ENCODE measurements around the gene DNAJB4.
A peak's percentile ranks its signal among the peaks of the same experiment; 100 is the strongest.

DNAJB4 gene

DNA sequence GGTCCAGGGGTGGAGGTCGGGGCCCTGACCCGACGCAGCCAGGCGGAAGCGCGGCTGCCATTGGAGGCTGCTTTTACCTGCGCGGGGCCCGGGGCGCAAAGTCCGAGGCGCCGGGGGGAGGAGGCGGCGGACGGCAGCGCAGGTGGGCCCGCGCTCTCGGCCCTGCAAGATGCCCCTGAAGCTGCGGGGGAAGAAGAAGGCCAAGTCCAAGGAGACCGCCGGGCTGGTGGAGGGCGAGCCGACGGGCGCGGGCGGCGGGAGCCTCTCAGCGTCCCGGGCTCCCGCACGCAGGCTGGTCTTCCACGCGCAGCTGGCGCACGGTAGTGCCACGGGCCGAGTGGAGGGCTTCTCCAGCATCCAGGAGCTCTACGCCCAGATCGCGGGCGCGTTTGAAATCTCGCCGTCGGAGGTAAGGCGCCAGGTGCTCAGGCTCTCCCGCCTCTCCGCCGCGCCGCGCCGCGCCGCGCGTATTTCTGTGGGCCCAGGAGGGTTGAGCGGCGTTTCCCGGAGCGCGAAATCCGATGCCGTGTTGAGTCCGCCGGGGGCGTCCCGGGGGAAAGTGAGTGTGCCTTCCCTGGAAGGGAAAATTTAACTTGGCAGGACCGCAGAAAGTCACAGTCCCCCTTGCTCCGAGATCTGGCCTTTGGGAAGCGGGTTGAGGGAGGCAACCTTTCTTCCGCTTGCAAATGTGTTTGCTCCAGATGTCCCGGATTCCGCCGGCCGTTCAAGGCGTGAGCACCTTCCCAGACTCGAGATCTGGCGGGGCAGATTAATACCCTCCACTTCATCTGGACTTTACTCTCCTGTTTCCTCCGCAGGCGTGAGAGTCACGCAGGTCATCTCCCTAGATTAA lies 41.4 kb downstream of the DNAJB4 start, which contains the start of gene GIPC2:
Gene GIPC2, plus strand, starts transcription at position 41 of the 853 bp plus-strand sequence. Its CDS starts 129 bp downstream, at position 170.
- H3K4me3 ChIP-seq (ENCODE audit: low read depth, low read length), result peak within 1 kb of the TSS; percentile 57
- TF ChIP-seq, protein P1, sequence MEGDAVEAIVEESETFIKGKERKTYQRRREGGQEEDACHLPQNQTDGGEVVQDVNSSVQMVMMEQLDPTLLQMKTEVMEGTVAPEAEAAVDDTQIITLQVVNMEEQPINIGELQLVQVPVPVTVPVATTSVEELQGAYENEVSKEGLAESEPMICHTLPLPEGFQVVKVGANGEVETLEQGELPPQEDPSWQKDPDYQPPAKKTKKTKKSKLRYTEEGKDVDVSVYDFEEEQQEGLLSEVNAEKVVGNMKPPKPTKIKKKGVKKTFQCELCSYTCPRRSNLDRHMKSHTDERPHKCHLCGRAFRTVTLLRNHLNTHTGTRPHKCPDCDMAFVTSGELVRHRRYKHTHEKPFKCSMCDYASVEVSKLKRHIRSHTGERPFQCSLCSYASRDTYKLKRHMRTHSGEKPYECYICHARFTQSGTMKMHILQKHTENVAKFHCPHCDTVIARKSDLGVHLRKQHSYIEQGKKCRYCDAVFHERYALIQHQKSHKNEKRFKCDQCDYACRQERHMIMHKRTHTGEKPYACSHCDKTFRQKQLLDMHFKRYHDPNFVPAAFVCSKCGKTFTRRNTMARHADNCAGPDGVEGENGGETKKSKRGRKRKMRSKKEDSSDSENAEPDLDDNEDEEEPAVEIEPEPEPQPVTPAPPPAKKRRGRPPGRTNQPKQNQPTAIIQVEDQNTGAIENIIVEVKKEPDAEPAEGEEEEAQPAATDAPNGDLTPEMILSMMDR (IDR thresholded peaks at IDR 0.05; ENCODE audit: low read depth, low read length), result no peak

- H3K4me3 ChIP-seq (ENCODE audit: low read depth, low read length), result no peak overlapping the region
- TF ChIP-seq, protein P1 (IDR thresholded peaks at IDR 0.05; ENCODE audit: low read depth, low read length), result no peak
These were observed 42.4 kb downstream of the DNAJB4 start for GRCh38 chr1:78047106-78047505.

- no peak overlapping the region for H3K4me3 ChIP-seq (ENCODE audit: low read depth, low read length)
- TF ChIP-seq, protein P1 (IDR thresholded peaks at IDR 0.05; ENCODE audit: low read depth, low read length), result no peak
These were observed 42.9 kb downstream of the DNAJB4 start for GRCh38 chr1:78047631-78048030.

GRCh38 chr1:78048446-78048845 lies 43.7 kb downstream of the DNAJB4 start:
- TF ChIP-seq, protein P1 (IDR thresholded peaks at IDR 0.05; ENCODE audit: low read depth, low read length), result no peak
- H3K4me3 ChIP-seq (ENCODE audit: low read depth, low read length), result no peak overlapping the region

DNA sequence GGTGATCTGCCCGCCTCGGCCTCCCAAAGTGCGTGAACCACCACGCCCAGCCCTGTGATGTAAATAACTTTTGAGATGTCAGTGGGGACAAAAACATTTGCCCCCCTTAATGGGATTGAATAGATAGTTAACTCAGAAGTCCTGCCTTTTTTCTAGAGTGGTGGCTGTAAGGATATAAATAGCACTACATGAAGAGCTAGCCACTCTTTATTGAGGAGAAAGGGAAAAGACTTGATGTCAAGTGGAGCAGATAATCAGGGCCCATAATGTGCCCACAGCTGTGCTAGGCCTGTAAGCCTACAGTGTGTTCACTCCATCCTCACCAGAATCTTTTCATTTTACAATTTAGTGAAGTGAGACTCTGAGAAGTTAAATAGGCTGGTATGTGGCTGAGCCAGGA lies 44.7 kb downstream of the DNAJB4 start:
- no peak overlapping the region for H3K4me3 ChIP-seq (ENCODE audit: low read depth, low read length)
- TF ChIP-seq, protein P1 (IDR thresholded peaks at IDR 0.05; ENCODE audit: low read depth, low read length), result no peak

DNA sequence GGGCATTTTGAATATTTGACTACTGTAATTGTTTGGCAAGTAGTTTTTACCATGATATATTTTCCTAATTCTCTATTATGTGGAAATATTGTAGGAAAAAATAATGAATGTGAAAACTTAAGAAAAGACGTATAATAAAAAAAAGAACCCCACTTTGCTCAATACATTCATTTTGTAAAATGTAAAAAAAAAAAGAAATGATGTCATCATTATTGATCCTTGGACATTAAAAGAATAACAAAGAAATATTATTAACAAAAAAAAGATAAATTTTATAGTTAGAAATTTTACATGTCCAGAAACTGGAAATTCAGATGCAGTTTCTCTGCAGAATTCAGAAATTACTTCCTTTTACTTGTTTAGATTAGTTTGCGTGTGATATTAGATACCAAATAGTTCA lies 46.3 kb downstream of the DNAJB4 start:
- no peak overlapping the region for H3K4me3 ChIP-seq (ENCODE audit: low read depth, low read length)
- TF ChIP-seq, protein P1 (IDR thresholded peaks at IDR 0.05; ENCODE audit: low read depth, low read length), result no peak

DNA sequence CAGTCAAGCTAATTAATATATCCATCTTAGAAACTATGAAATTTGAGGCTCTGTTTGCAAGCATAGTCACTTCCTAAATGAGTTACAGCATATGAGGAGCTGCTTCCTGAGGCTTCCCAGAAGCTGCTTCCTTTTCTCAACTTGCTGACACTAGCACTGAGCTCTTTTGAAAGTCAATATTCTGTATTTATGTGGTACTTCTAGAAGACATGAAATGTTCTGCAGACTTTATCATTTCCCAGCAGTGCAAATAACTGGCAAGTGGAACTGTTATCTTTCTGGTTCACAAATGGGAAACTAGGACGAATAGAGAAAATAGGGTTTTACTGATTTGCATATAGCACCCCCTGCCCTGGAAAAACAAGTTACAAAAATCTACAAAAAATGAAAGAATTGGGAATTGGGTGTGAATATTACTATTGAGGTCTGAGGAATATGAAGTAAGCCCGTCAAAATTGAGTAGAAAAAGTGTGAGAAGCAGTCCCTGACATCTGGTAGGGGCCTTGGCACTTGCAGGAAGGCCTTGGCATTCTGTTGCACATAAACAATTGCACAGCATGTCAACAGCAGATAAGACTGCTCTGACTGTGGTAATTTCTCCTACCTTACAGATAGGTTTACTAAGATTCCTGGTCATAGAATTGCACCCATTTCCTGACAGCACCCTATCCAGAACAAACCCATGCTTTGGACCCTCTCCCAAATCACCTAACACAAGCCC lies 48.1 kb downstream of the DNAJB4 start:
- H3K4me3 ChIP-seq (ENCODE audit: low read depth, low read length), result no peak overlapping the region
- TF ChIP-seq, protein P1 (IDR thresholded peaks at IDR 0.05; ENCODE audit: low read depth, low read length), result no peak

All from WI38 (cell line).